Measurements from ENCODE around the gene SORBS1.

SORBS1 gene

DNA sequence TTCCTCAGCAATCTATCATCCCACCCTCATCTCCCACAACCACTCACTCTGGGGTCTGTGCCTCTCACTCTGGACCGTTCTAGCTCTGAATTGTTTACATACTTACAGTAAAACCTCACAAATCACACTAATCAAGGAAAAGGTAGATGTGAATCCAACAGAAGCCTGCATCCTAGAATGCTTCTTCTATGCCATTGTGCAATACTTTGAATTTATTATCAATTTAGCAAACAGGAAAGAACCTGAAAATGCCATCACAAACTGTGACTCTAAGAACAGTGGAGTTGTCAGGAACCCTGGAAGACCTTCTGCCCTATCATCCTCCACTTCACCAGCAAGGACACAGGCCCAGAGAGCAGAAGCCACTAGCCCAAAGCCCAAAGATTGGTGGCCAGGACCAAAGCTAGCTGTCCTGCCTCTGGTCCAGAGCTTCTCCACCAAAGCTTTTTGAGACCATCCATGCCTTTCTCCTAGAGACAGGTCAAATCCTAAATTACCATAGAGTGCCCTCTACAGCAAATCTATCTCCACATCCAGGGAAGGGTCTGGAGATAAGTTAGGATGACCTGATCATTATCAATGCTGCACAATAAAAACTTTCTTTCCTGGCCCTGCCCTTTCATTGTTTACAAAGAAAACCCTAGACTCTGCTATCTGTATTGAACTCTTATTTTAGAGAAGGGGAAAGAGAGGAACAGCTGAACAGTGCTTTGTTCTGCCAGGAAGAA lies 2.4 kb downstream of the SORBS1 start:
- Histone ChIP-seq H3K27ac (ENCODE audit: low read depth in 2 of 2, low read length in 2 of 2) (peak overlapping the region; percentile 43 to 56), H3K9me3 (ENCODE audit: control insufficient read depth in 2 of 2, low read length in 2 of 2) (no peaks in the 10 kb centered on the region), H3K4me3 (ENCODE audit: low read length in 2 of 2) (peak overlapping the region; percentile 3 to 53), H3K27me3 (ENCODE audit: control insufficient read depth in 2 of 2, insufficient read depth in 2 of 2, low read length in 2 of 2) (no peaks in the 10 kb centered on the region), H3K4me1 (ENCODE audit: control insufficient read depth in 2 of 2, insufficient read depth in 2 of 2, low read length in 2 of 2) (peaks cover 22 to 32% of the 10 kb centered on the region in 2 donors), H3K9ac (ENCODE audit: low read depth in 1 of 2, low read length in 2 of 2) (peak overlapping the region; percentile 32 to 45), H3K36me3 (ENCODE audit: control insufficient read depth in 2 of 2, insufficient read depth in 2 of 2, low read length in 2 of 2) (no peaks in the 10 kb centered on the region)

DNA sequence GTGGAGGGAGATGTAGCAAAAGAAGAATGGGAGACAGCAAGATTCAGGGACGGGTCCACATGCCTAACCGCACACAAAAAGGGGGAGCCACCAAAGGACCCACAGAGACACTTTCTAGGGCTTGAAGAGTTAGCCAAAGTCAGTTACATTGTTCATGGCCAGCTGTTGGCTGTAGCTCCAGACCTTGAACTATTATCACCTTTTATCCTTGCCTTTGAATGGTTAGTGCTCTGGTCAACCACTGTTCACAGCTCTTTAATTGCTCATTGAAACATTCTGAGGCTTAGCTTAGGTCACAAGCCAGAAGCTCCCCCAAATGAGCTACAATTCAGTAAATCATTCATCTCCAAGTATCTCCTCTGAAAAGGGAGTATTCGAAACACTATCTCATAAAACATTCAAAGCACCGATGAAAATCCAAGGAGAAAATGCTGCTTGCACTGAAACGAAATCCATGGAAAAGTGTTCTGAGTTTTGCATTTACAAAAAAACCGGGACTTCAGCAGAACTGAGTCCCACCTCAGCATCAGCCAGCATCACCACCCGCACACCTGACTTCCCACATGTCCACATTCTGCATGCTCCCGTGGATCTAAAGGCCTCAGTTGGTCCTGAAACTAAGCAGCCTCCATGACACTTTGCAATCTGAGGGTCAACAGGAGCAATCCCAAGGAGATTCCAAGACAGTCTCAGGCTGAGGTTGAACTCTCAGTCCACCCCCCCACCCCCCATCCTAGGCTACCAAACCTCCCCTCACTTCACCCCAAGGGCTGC lies 4.0 kb downstream of the SORBS1 start:
- H3K4me1 ChIP-seq (ENCODE audit: control insufficient read depth in 2 of 2, insufficient read depth in 2 of 2, low read length in 2 of 2), result peaks cover 16 to 26% of the 10 kb centered on the region in 2 donors
- H3K4me3 ChIP-seq (ENCODE audit: low read length in 2 of 2), result no peak overlapping the region
- no peaks in the 10 kb centered on the region for H3K9me3 ChIP-seq (ENCODE audit: control insufficient read depth in 2 of 2, low read length in 2 of 2)
- H3K36me3 ChIP-seq (ENCODE audit: control insufficient read depth in 2 of 2, insufficient read depth in 2 of 2, low read length in 2 of 2), result no peaks in the 10 kb centered on the region
- H3K27me3 ChIP-seq (ENCODE audit: control insufficient read depth in 2 of 2, insufficient read depth in 2 of 2, low read length in 2 of 2), result no peaks in the 10 kb centered on the region
- no peak overlapping the region for H3K27ac ChIP-seq (ENCODE audit: low read depth in 2 of 2, low read length in 2 of 2)
- no peak overlapping the region for H3K9ac ChIP-seq (ENCODE audit: low read depth in 1 of 2, low read length in 2 of 2)

DNA sequence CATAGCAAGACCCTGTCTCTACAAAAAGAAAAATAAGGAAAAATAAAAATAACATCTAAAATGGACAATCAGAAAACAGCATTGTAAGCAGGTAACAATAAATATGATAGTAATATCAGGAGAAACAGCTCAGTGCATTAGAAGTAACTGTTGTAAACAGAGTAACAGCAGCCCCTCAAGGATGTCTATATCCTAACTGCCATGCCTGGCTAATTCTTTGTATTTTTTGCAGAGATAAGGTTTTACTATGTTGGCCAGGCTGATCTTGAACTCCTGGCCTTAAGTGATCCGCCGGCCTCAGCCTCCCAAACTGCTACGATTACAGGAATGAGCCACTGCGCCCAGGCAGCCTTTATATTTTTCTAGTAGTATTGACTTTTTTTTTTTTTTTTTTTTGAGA lies 7.5 kb downstream of the SORBS1 start:
- no peak overlapping the region for H3K9ac ChIP-seq (ENCODE audit: low read depth in 1 of 2, low read length in 2 of 2)
- no peaks in the 10 kb centered on the region for H3K36me3 ChIP-seq (ENCODE audit: control insufficient read depth in 2 of 2, insufficient read depth in 2 of 2, low read length in 2 of 2)
- no peaks in the 10 kb centered on the region for H3K27me3 ChIP-seq (ENCODE audit: control insufficient read depth in 2 of 2, insufficient read depth in 2 of 2, low read length in 2 of 2)
- H3K4me1 ChIP-seq (ENCODE audit: control insufficient read depth in 2 of 2, insufficient read depth in 2 of 2, low read length in 2 of 2), result peaks cover 5 to 20% of the 10 kb centered on the region in 2 donors
- H3K9me3 ChIP-seq (ENCODE audit: control insufficient read depth in 2 of 2, low read length in 2 of 2), result no peaks in the 10 kb centered on the region
- H3K4me3 ChIP-seq (ENCODE audit: low read length in 2 of 2), result no peak overlapping the region
- H3K27ac ChIP-seq (ENCODE audit: low read depth in 2 of 2, low read length in 2 of 2), result no peak overlapping the region

GRCh38 chr10:95552679-95553342 lies 8.4 kb downstream of the SORBS1 start:
- no peaks in the 10 kb centered on the region for H3K9me3 ChIP-seq (ENCODE audit: control insufficient read depth in 2 of 2, low read length in 2 of 2)
- H3K9ac ChIP-seq (ENCODE audit: low read depth in 1 of 2, low read length in 2 of 2), result no peak overlapping the region
- H3K36me3 ChIP-seq (ENCODE audit: control insufficient read depth in 2 of 2, insufficient read depth in 2 of 2, low read length in 2 of 2), result no peaks in the 10 kb centered on the region
- peaks cover 5 to 15% of the 10 kb centered on the region in 2 donors for H3K4me1 ChIP-seq (ENCODE audit: control insufficient read depth in 2 of 2, insufficient read depth in 2 of 2, low read length in 2 of 2)
- no peaks in the 10 kb centered on the region for H3K27me3 ChIP-seq (ENCODE audit: control insufficient read depth in 2 of 2, insufficient read depth in 2 of 2, low read length in 2 of 2)
- H3K27ac ChIP-seq (ENCODE audit: low read depth in 2 of 2, low read length in 2 of 2), result peak overlapping the region in 1 of 2 donors; percentile 5
- H3K4me3 ChIP-seq (ENCODE audit: low read length in 2 of 2), result no peak overlapping the region

DNA sequence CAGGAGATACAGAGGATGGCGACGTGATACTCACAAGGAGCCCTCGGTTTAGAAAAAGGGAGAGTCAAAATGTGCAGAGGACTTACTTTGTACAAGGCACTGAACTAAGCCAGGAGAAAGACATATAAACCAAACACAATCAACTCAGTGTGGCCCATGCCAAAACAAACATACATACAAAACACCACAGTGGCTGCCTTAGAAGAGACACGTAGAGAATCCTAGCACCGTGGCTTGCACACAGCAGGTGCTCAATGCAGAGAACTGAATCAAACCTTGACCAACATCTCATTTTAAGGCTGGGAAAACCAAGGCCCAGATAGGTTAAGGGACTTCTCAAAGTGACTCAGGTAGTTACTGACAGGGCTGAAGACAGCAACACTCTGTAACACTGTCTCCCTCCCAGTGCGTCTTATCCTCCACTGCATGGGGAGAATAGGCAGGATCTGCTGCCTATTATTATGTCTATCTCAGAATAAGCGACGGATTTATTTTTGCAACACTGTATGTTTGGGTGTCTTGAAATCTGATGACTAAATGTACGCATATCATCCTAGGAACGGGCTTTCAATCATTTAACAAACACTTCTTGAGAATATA lies 11.0 kb downstream of the SORBS1 start:
- Histone ChIP-seq H3K4me3 (ENCODE audit: low read length in 2 of 2) (no peak overlapping the region), H3K36me3 (ENCODE audit: control insufficient read depth in 2 of 2, insufficient read depth in 2 of 2, low read length in 2 of 2) (no peaks in the 10 kb centered on the region), H3K9me3 (ENCODE audit: control insufficient read depth in 2 of 2, low read length in 2 of 2) (no peaks in the 10 kb centered on the region), H3K27ac (ENCODE audit: low read depth in 2 of 2, low read length in 2 of 2) (no peak overlapping the region), H3K9ac (ENCODE audit: low read depth in 1 of 2, low read length in 2 of 2) (peak overlapping the region in 1 of 2 donors; percentile 15), H3K4me1 (ENCODE audit: control insufficient read depth in 2 of 2, insufficient read depth in 2 of 2, low read length in 2 of 2) (peaks cover 5 to 19% of the 10 kb centered on the region in 2 donors), H3K27me3 (ENCODE audit: control insufficient read depth in 2 of 2, insufficient read depth in 2 of 2, low read length in 2 of 2) (no peaks in the 10 kb centered on the region)

DNA sequence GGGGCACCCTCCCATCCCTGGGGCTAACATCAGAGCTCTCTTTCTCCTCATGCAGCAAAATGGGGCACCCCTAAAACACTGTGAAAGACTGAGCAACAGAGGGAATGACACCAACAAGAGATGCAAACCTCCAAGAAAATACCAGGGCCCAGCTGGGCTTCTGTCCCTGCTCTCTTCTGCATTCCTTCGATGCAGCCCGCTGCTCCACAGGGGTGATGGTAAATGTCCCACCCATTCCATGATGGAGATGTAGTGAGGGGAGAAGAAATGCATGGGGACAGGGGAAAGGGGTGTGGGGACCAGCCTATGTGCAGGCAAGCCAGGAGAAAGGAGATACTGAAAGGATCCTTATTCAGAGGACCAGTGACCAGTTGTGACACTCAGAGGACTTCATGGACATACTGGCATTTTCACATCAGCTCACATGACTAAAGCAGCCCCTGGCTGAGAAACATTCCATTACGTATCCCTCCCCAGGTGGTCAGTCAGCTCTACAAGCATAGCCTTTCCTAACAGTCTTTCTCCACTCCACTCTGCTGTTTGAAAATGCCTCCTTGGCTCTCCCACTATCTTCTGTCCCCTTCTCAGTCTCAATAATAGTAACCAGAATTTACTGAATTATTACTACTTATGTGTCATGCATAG lies 13.3 kb downstream of the SORBS1 start:
- Histone ChIP-seq H3K9ac (ENCODE audit: low read depth in 1 of 2, low read length in 2 of 2) (no peak overlapping the region), H3K27ac (ENCODE audit: low read depth in 2 of 2, low read length in 2 of 2) (no peak overlapping the region), H3K36me3 (ENCODE audit: control insufficient read depth in 2 of 2, insufficient read depth in 2 of 2, low read length in 2 of 2) (no peaks in the 10 kb centered on the region), H3K9me3 (ENCODE audit: control insufficient read depth in 2 of 2, low read length in 2 of 2) (no peaks in the 10 kb centered on the region), H3K4me3 (ENCODE audit: low read length in 2 of 2) (no peak overlapping the region), H3K4me1 (ENCODE audit: control insufficient read depth in 2 of 2, insufficient read depth in 2 of 2, low read length in 2 of 2) (peaks cover 5 to 20% of the 10 kb centered on the region in 2 donors), H3K27me3 (ENCODE audit: control insufficient read depth in 2 of 2, insufficient read depth in 2 of 2, low read length in 2 of 2) (no peaks in the 10 kb centered on the region)

DNA sequence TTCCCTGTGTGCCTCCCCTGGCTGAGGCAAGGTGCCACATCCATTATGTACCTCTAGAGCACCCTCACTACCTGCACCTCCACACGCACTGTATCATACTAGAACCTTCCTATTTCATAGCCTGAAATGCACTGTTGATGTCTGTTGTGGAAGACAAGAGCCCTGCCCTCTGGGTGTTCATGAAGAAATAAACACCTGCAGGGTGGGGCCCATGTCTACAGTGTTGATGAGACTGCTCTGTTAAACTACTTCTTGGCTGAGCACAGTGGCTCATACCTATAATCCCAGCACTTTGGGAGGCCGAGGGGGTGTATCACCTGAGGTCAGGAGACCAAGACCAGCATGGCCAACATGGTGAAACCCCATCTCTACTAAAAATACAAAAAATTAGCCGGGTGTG lies 14.0 kb downstream of the SORBS1 start:
- Histone ChIP-seq H3K9me3 (ENCODE audit: control insufficient read depth in 2 of 2, low read length in 2 of 2) (no peaks in the 10 kb centered on the region), H3K4me3 (ENCODE audit: low read length in 2 of 2) (no peak overlapping the region), H3K9ac (ENCODE audit: low read depth in 1 of 2, low read length in 2 of 2) (no peak overlapping the region), H3K27ac (ENCODE audit: low read depth in 2 of 2, low read length in 2 of 2) (peak overlapping the region in 1 of 2 donors; percentile 10), H3K36me3 (ENCODE audit: control insufficient read depth in 2 of 2, insufficient read depth in 2 of 2, low read length in 2 of 2) (no peaks in the 10 kb centered on the region), H3K4me1 (ENCODE audit: control insufficient read depth in 2 of 2, insufficient read depth in 2 of 2, low read length in 2 of 2) (peaks cover 5 to 25% of the 10 kb centered on the region in 2 donors), H3K27me3 (ENCODE audit: control insufficient read depth in 2 of 2, insufficient read depth in 2 of 2, low read length in 2 of 2) (no peaks in the 10 kb centered on the region)

GRCh38 chr10:95545981-95546380 lies 15.2 kb downstream of the SORBS1 start:
- Histone ChIP-seq H3K27me3 (ENCODE audit: control insufficient read depth in 2 of 2, insufficient read depth in 2 of 2, low read length in 2 of 2) (no peaks in the 10 kb centered on the region), H3K36me3 (ENCODE audit: control insufficient read depth in 2 of 2, insufficient read depth in 2 of 2, low read length in 2 of 2) (no peaks in the 10 kb centered on the region), H3K9ac (ENCODE audit: low read depth in 1 of 2, low read length in 2 of 2) (no peak overlapping the region), H3K4me3 (ENCODE audit: low read length in 2 of 2) (no peak overlapping the region), H3K9me3 (ENCODE audit: control insufficient read depth in 2 of 2, low read length in 2 of 2) (no peaks in the 10 kb centered on the region), H3K4me1 (ENCODE audit: control insufficient read depth in 2 of 2, insufficient read depth in 2 of 2, low read length in 2 of 2) (peaks cover 5 to 24% of the 10 kb centered on the region in 2 donors), H3K27ac (ENCODE audit: low read depth in 2 of 2, low read length in 2 of 2) (no peak overlapping the region)

GRCh38 chr10:95544783-95545500 lies 16.2 kb downstream of the SORBS1 start:
- Histone ChIP-seq H3K27me3 (ENCODE audit: control insufficient read depth in 2 of 2, insufficient read depth in 2 of 2, low read length in 2 of 2) (no peaks in the 10 kb centered on the region), H3K9ac (ENCODE audit: low read depth in 1 of 2, low read length in 2 of 2) (no peak overlapping the region), H3K4me1 (ENCODE audit: control insufficient read depth in 2 of 2, insufficient read depth in 2 of 2, low read length in 2 of 2) (peaks cover 13 to 25% of the 10 kb centered on the region in 2 donors), H3K27ac (ENCODE audit: low read depth in 2 of 2, low read length in 2 of 2) (peak overlapping the region in 1 of 2 donors; percentile 5), H3K9me3 (ENCODE audit: control insufficient read depth in 2 of 2, low read length in 2 of 2) (no peaks in the 10 kb centered on the region), H3K36me3 (ENCODE audit: control insufficient read depth in 2 of 2, insufficient read depth in 2 of 2, low read length in 2 of 2) (no peaks in the 10 kb centered on the region), H3K4me3 (ENCODE audit: low read length in 2 of 2) (no peak overlapping the region)

Data from mucosa of rectum (tissue), 2 donors.